ENCODE data around the gene TMEM14B. TPM values are rescaled to one million over a fixed set of nuclear protein-coding genes. Genes with fewer than 3 reads are reported as not detected.

Gene TMEM14B
- total RNA-seq, 1 donor from 2014 or later, result 50.5 TPM

DNA sequence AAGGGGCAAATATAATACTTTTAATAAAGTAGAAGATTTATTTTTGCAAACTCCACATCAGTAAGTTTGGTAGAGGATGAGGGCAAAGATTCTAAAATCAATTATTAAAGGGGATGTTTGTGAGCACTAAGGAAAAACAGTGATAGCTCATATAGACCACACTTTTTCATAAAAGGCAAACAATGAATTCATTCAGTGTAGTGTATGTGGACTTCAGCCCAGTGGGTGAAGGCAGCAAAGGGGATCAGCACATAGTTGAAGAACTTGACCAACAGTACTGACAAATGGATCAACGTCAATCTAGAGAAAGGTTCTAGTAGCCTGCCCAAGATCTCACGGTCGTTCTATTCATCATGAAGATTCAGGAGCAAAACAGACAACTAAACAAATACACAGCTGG is 45.4 kb downstream of the TMEM14B start:
- Mint-ChIP-seq H3K27ac (ENCODE audit: unreplicated experiment) (no peak overlapping the region), H3K27me3 (ENCODE audit: low read depth) (no peaks in the 10 kb centered on the region), H3K9me3 (ENCODE audit: low read depth) (no peaks in the 10 kb centered on the region), H3K36me3 (ENCODE audit: low read depth) (peaks cover 2% of the 10 kb centered on the region), H3K4me3 (ENCODE audit: unreplicated experiment) (no peak overlapping the region), H3K4me1 (ENCODE audit: low read depth) (no peaks in the 10 kb centered on the region)
- TF ChIP-seq, protein P1, sequence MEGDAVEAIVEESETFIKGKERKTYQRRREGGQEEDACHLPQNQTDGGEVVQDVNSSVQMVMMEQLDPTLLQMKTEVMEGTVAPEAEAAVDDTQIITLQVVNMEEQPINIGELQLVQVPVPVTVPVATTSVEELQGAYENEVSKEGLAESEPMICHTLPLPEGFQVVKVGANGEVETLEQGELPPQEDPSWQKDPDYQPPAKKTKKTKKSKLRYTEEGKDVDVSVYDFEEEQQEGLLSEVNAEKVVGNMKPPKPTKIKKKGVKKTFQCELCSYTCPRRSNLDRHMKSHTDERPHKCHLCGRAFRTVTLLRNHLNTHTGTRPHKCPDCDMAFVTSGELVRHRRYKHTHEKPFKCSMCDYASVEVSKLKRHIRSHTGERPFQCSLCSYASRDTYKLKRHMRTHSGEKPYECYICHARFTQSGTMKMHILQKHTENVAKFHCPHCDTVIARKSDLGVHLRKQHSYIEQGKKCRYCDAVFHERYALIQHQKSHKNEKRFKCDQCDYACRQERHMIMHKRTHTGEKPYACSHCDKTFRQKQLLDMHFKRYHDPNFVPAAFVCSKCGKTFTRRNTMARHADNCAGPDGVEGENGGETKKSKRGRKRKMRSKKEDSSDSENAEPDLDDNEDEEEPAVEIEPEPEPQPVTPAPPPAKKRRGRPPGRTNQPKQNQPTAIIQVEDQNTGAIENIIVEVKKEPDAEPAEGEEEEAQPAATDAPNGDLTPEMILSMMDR (IDR thresholded peaks at IDR 0.05), result no peak
- DNase-seq (ENCODE audit: low spot score), result no peak

DNA sequence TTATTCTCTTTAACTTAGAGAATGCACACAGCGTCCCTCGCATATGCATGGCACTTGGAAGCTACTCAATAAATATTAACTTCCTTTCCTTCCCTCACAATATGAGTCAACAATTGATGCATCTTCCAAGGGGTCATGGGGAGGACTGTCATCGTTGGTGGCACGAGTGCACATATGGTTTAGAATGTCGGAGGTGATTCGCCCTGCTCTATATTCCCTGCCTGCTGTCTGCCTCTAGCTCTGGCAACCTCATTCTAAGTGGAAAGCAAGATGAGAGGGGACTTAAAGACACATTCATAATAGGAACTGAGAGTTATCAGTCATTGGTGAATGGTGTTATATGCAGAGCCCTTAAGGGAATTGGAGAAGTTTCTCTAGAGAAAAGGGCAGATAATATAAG is 46.1 kb downstream of the TMEM14B start:
- H3K27ac Mint-ChIP-seq (ENCODE audit: unreplicated experiment), result no peak overlapping the region
- TF ChIP-seq, protein P1 (IDR thresholded peaks at IDR 0.05), result no peak
- H3K36me3 Mint-ChIP-seq (ENCODE audit: low read depth), result peaks cover 2% of the 10 kb centered on the region
- H3K4me3 Mint-ChIP-seq (ENCODE audit: unreplicated experiment), result no peak overlapping the region
- H3K4me1 Mint-ChIP-seq (ENCODE audit: low read depth), result no peaks in the 10 kb centered on the region
- no peak for DNase-seq (ENCODE audit: low spot score)
- H3K27me3 Mint-ChIP-seq (ENCODE audit: low read depth), result no peaks in the 10 kb centered on the region
- H3K9me3 Mint-ChIP-seq (ENCODE audit: low read depth), result no peaks in the 10 kb centered on the region

DNA sequence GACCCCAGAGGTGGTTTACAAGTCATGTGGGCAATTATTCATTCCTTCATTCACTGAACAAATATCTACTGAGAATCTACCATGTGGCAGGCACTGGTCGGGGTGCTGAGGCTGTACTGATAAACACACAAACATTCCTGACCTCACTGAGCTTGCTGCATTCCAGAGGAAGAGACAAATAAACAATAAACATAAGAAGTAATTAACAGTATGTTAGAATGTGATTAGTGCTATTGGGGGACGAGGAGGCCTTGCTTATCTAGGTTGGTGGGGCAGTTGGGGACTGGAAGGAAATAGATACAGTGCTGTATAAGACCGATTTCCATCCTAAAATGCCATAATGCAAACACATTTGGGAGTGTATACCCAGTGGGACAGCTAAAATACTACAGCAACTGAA is 46.6 kb downstream of the TMEM14B start:
- no peaks in the 10 kb centered on the region for H3K9me3 Mint-ChIP-seq (ENCODE audit: low read depth)

DNA sequence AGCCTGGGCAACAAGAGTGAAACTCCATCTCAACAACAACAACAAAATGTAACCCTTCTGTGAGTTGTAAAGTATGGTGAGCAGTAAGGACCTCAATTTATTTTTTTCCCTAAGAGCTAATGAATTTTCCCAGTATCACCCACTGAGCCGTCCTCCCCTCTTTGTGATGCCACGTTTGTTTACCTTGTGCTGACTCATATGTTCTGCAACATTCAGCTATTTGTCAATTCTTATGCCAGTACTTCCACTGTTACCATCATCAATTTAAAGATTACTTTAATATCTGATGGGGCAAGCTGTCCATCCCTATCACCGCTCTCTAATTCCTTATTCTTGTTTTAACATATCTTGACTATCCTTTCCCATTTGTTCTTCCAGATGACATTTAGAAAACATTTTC is 53.2 kb downstream of the TMEM14B start:
- TF ChIP-seq, protein P1 (IDR thresholded peaks at IDR 0.05), result no peak
- Mint-ChIP-seq H3K4me3 (ENCODE audit: unreplicated experiment) (no peak overlapping the region), H3K27me3 (ENCODE audit: low read depth) (no peaks in the 10 kb centered on the region), H3K36me3 (ENCODE audit: low read depth) (no peaks in the 10 kb centered on the region), H3K9me3 (ENCODE audit: low read depth) (no peaks in the 10 kb centered on the region), H3K27ac (ENCODE audit: unreplicated experiment) (no peak overlapping the region), H3K4me1 (ENCODE audit: low read depth) (no peaks in the 10 kb centered on the region)
- DNase-seq (ENCODE audit: low spot score), result no peak

More for the DNA sequence above, 46.6 kb downstream of the TMEM14B start:
- H3K27ac Mint-ChIP-seq (ENCODE audit: unreplicated experiment), result no peak overlapping the region
- no peak overlapping the region for H3K4me3 Mint-ChIP-seq (ENCODE audit: unreplicated experiment)
- H3K27me3 Mint-ChIP-seq (ENCODE audit: low read depth), result no peaks in the 10 kb centered on the region
- peaks cover 2% of the 10 kb centered on the region for H3K36me3 Mint-ChIP-seq (ENCODE audit: low read depth)
- no peaks in the 10 kb centered on the region for H3K4me1 Mint-ChIP-seq (ENCODE audit: low read depth)
- TF ChIP-seq, protein P1 (IDR thresholded peaks at IDR 0.05), result no peak
- DNase-seq (ENCODE audit: low spot score), result no peak

DNA sequence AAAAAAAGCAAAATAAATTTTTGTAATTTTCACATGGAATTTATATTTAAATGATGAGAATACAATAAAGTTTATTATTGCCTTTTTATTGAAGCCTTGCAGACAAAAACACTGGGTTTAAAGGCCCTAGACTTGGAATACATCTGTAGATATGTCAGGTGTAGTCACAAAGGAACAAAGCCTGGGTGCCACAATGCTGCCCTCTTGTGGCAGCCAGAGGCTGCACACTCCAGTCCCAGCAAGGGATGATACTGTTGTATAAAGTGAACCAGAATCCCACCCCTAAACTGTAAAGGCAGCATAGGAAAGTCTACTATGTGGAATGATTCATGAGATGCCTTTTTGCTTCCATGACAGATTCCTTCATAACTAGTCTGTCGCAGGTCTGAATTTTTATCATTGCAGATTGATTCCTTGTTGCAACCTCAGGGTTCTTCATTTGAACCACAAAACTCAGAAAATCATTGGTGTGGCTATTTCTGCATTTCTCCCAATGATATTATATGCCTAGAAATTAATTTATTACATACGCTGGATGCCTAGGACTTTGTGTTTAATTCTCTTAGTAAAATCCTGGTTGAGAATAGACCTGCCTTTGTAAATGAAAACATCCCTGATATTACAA is 53.7 kb downstream of the TMEM14B start:
- Mint-ChIP-seq H3K4me3 (ENCODE audit: unreplicated experiment) (no peak overlapping the region), H3K9me3 (ENCODE audit: low read depth) (no peaks in the 10 kb centered on the region), H3K36me3 (ENCODE audit: low read depth) (no peaks in the 10 kb centered on the region), H3K27ac (ENCODE audit: unreplicated experiment) (no peak overlapping the region), H3K4me1 (ENCODE audit: low read depth) (no peaks in the 10 kb centered on the region), H3K27me3 (ENCODE audit: low read depth) (no peaks in the 10 kb centered on the region)
- TF ChIP-seq, protein P1 (IDR thresholded peaks at IDR 0.05), result peak; percentile 99
- DNase-seq (ENCODE audit: low spot score), result no peak

Other genes with a start within 250 kb of the TMEM14B start
- 0.12 to 0.67 TPM (median 0.44 TPM) in 3 replicates for gene GCNT2, start 226.5 kb upstream of the TMEM14B start, total RNA-seq
- 0.82 to 0.97 TPM in 2 of 3 replicates, not detected in the other for gene C6orf52, start 53.2 kb upstream of the TMEM14B start, total RNA-seq
- gene PAK1IP1, start 52.8 kb upstream of the TMEM14B start, total RNA-seq, result 11.5 to 14.7 TPM (median 11.9 TPM) in 3 replicates
- 115 to 119 TPM (median 117 TPM) in 3 replicates for gene TMEM14C, start 24.7 kb upstream of the TMEM14B start, total RNA-seq
- not detected in 3 replicates for gene MAK, start 90.7 kb downstream of the TMEM14B start, total RNA-seq
- not detected in 3 replicates for gene GCM2, start 134.2 kb downstream of the TMEM14B start, total RNA-seq
- gene SYCP2L, start 139.2 kb downstream of the TMEM14B start, total RNA-seq, result 2.6 to 3.6 TPM (median 3.1 TPM) in 3 replicates